ENCODE data around the gene VPS8. TPM values are rescaled to one million over a fixed set of nuclear protein-coding genes. Genes with fewer than 3 reads are reported as not detected.

The VPS8 gene
- total and polyA plus RNA-seq, 2 of the 8 experiments (the other 6 are each of a cell fraction or from before 2014, with no cell fraction given), result 13.0 to 41.0 TPM

GRCh38 chr3:184946917-184947316, 135.0 kb downstream of the VPS8 start:
- ChIA-PET CTCF (ENCODE audit: partially characterized antibody) (interaction anchor here (1.1 kb wide), 1 partner anchor 48 kb away, joined by 3 read pairs; no protein-coding TSS in a partner anchor), POLR2A (ENCODE audit: partially characterized antibody) (no interaction called here)
- H3K18ac ChIP-seq (ENCODE audit: extremely low read depth, low read length), result no peak overlapping the region
- no peak overlapping the region for H3K4me3 ChIP-seq (ENCODE audit: extremely low read depth in 1 of 4, insufficient read depth in 2 of 4, low read depth in 3 of 4, low read length in 4 of 4)
- H3K23me2 ChIP-seq (ENCODE audit: low read depth, low read length), result no peaks in the 10 kb centered on the region
- no peak overlapping the region for H3K23ac ChIP-seq (ENCODE audit: insufficient read length)
- DNase-seq (ENCODE audit: low read depth in 1 of 2, low spot score in 2 of 2) (no peak), FAIRE-seq (no peak)
- no peak overlapping the region for H4K5ac ChIP-seq (ENCODE audit: insufficient read length, low read depth, low read length)
- no peak overlapping the region for H4K91ac ChIP-seq (replicated peaks; ENCODE audit: insufficient read length, low read length)
- no peaks in the 10 kb centered on the region for H3K79me2 ChIP-seq (ENCODE audit: control insufficient read depth in 1 of 2, insufficient read depth in 2 of 2, low read length in 2 of 2)
- no peak overlapping the region for H3K27ac ChIP-seq (ENCODE audit: low read depth, low read length)
- H2BK120ac ChIP-seq (replicated peaks; ENCODE audit: low read depth, low read length), result no peak overlapping the region
- H2AFZ ChIP-seq (ENCODE audit: low read length), result no peak overlapping the region
- H3K14ac ChIP-seq (ENCODE audit: insufficient read length), result no peak overlapping the region
- 80% methylated on average over 3 of the region's 3 CpGs; no CpG with 5 or more reads in 1 of the 2 experiments for WGBS, 2 experiments (ENCODE audit: extremely low coverage in 1 of 2, insufficient coverage in 1 of 2, insufficient read length in 1 of 2, insufficient replicate concordance in 2 of 2, low coverage in 1 of 2, low lambda C conversion rate in 2 of 2, missing lambda C conversion rate in 1 of 2)
- no peak overlapping the region for H2BK20ac ChIP-seq (ENCODE audit: low read length)
- no peaks in the 10 kb centered on the region for H3K27me3 ChIP-seq (replicated peaks in 1 of 4; ENCODE audit: control insufficient read depth in 3 of 4, extremely low read depth in 1 of 4, insufficient read depth in 3 of 4, low read length in 3 of 4)
- no peaks in the 10 kb centered on the region for H4K20me1 ChIP-seq (replicated peaks in 1 of 2; ENCODE audit: control insufficient read depth in 1 of 2, insufficient read depth in 2 of 2, low read length in 2 of 2)
- H3K9me3 ChIP-seq (ENCODE audit: insufficient read depth in 2 of 2, low read depth in 1 of 2, low read length in 1 of 2), result no peaks in the 10 kb centered on the region
- no peak overlapping the region for H3K4ac ChIP-seq (replicated peaks; ENCODE audit: insufficient read length, low read depth, low read length)
- no peak overlapping the region for H2BK12ac ChIP-seq (ENCODE audit: low read depth, low read length)
- H3K4me2 ChIP-seq (ENCODE audit: insufficient read depth in 1 of 2, low read depth in 2 of 2, low read length in 2 of 2), result no peak overlapping the region
- H3K56ac ChIP-seq (replicated peaks; ENCODE audit: insufficient read length, low read depth, low read length), result no peak overlapping the region
- H3K36me3 ChIP-seq (ENCODE audit: control insufficient read depth in 2 of 4, insufficient read depth in 4 of 4, low read length in 3 of 4), result no peaks in the 10 kb centered on the region
- no peak overlapping the region for H2BK5ac ChIP-seq (ENCODE audit: low read depth, low read length)
- no peak overlapping the region for H2BK15ac ChIP-seq (ENCODE audit: low read length)
- no peaks in the 10 kb centered on the region for H3K79me1 ChIP-seq (ENCODE audit: low read depth, low read length)
- peaks cover 0 to 5% (median 0%) of the 10 kb centered on the region in 4 experiments; a peak in 2 of 7 replicates for H3K4me1 ChIP-seq (replicated peaks in 1 of 4; ENCODE audit: control insufficient read depth in 3 of 4, insufficient read depth in 4 of 4, low read length in 3 of 4)
- no peak overlapping the region for H2AK5ac ChIP-seq (ENCODE audit: low read depth, low read length)
- no peak overlapping the region for H3K9ac ChIP-seq (replicated peaks in 1 of 4; ENCODE audit: extremely low read depth in 1 of 4, low read depth in 3 of 4, low read length in 3 of 4)
- no peak overlapping the region for H4K8ac ChIP-seq (ENCODE audit: extremely low read depth, insufficient read depth, low read length)
- TF ChIP-seq POLR2A (IDR thresholded peaks at IDR 0.05; ENCODE audit: control extremely low read depth in 1 of 2, low read depth in 2 of 2, low read length in 2 of 2), result no peak
- TF ChIP-seq TEAD4 (IDR thresholded peaks at IDR 0.05; ENCODE audit: low read depth, low read length), result no peak
- TF ChIP-seq RBBP5 (IDR thresholded peaks at IDR 0.05; ENCODE audit: borderline replicate concordance, low read depth, low read length), result no peak
- TF ChIP-seq TBP (IDR thresholded peaks at IDR 0.05; ENCODE audit: low read depth, low read length), result no peak
- no peak for TF ChIP-seq JUND (IDR thresholded peaks at IDR 0.05; ENCODE audit: low read length)
- TF ChIP-seq CHD1 (IDR thresholded peaks at IDR 0.05; ENCODE audit: low read depth, low read length), result no peak
- no peak for TF ChIP-seq CTCF (IDR thresholded peaks at IDR 0.05; ENCODE audit: control extremely low read depth in 1 of 3, insufficient read depth in 1 of 3, low read depth in 1 of 3, low read length in 3 of 3)
- no peak for TF ChIP-seq TAF1 (IDR thresholded peaks at IDR 0.05; ENCODE audit: low read depth, low read length)
- TF ChIP-seq RXRA (IDR thresholded peaks at IDR 0.05; ENCODE audit: insufficient read depth, low read depth, low read length), result no peak
